HEK293 (cell line): Measurements from ENCODE around the gene NAPG.
A peak's percentile ranks its signal among the peaks of the same experiment; 100 is the strongest.
"Not testable (repeated sequence)": the region's sequence is repeated elsewhere in the genome, so short reads cannot be mapped to it uniquely, and the experiment has no call there.

Experiments used
- CTCF ChIA-PET: fragments of 350-600 bp; formaldehyde crosslinking; extraction: SDS; loops from one replicate; lab custom pipeline; 2021; ENCODE audit warnings: antibody characterized with exemption; lab: Yijun Ruan, JAX
- POLR2A ChIA-PET: fragments of 300-600 bp; formaldehyde crosslinking; extraction: SDS; loops from one replicate; lab custom pipeline; 2020; ENCODE audit warnings: antibody characterized with exemption, inconsistent platforms; lab: Yijun Ruan, JAX
- H3K27ac ChIP-seq: fragments of 200-500 bp; sonication (Bioruptor generic); 2 replicates; pipeline ENCODE4 v1.5.1; 2014; ENCODE audit warnings: low read depth, low read length, control low read depth, inconsistent platforms; ENCODE audit errors: extremely low read depth
- H3K36me3 ChIP-seq, 2 experiments: fragments of 200-500 bp in 1 of 2; sonication (Bioruptor generic) in 1 of 2; 1 replicate in 1 of 2; 2 replicates in 1 of 2; pipeline ENCODE4 v1.5.1; 2014 to 2017; ENCODE audit warnings: inconsistent platforms in 2 of 2, low read length in 2 of 2; ENCODE audit not compliant: control insufficient read depth in 2 of 2, insufficient read depth in 1 of 2
- H3K4me1 ChIP-seq: fragments of 200-500 bp; sonication (Bioruptor generic); 2 replicates; pipeline ENCODE4 v1.5.1; 2014; ENCODE audit warnings: mild to moderate bottlenecking, low read length, inconsistent platforms; ENCODE audit not compliant: control insufficient read depth, insufficient read depth
- H3K4me3 ChIP-seq: 2 replicates; pipeline ENCODE4 v1.5.1; 2011; ENCODE audit warnings: low read depth, mild to moderate bottlenecking, control low read depth, low read length, moderate library complexity
- H3K9me3 ChIP-seq: fragments of 200-500 bp; sonication (Bioruptor generic); 2 replicates; pipeline ENCODE4 v1.5.1; 2014; ENCODE audit warnings: low read depth, low read length, inconsistent platforms; ENCODE audit not compliant: control insufficient read depth, insufficient read depth
- EGR2 ChIP-seq: fragments of 450-650 bp; formaldehyde crosslinking; IDR thresholded peaks from 2 replicates; pipeline ENCODE4 v1.5.1; 2016; ENCODE audit warnings: low read depth, missing biosample characterization, missing genetic modification characterization
- HOXC10 ChIP-seq: sonication (generic); formaldehyde crosslinking; IDR thresholded peaks from 2 replicates; pipeline ENCODE4 v1.8.1; 2023; ENCODE audit warnings: mild to moderate bottlenecking, missing genetic modification reagents
- SCRT2 ChIP-seq: fragments of 450-650 bp; formaldehyde crosslinking; IDR thresholded peaks from 2 replicates; pipeline ENCODE4 v1.5.1; 2016; ENCODE audit warnings: missing biosample characterization, missing genetic modification characterization
- ZBTB49 ChIP-seq: fragments of 450-650 bp; formaldehyde crosslinking; IDR thresholded peaks from 2 replicates; pipeline ENCODE4 v1.5.1; 2016; ENCODE audit warnings: missing biosample characterization, missing genetic modification characterization, low read depth
- ZNF121 ChIP-seq: fragments of 450-650 bp; formaldehyde crosslinking; IDR thresholded peaks from 2 replicates; pipeline ENCODE4 v1.5.1; 2016; ENCODE audit warnings: missing biosample characterization, missing genetic modification characterization
- ZNF132 ChIP-seq: fragments of 450-650 bp; formaldehyde crosslinking; IDR thresholded peaks from 2 replicates; pipeline ENCODE4 v1.5.1; 2017; ENCODE audit warnings: missing biosample characterization, missing genetic modification characterization, borderline replicate concordance
- ZNF146 ChIP-seq: fragments of 450-650 bp; formaldehyde crosslinking; IDR thresholded peaks from 2 replicates; pipeline ENCODE4 v1.5.1; 2016; ENCODE audit warnings: missing biosample characterization, missing genetic modification characterization
- ZNF18 ChIP-seq: fragments of 450-650 bp; formaldehyde crosslinking; IDR thresholded peaks from 2 replicates; pipeline ENCODE4 v1.5.1; 2016; ENCODE audit warnings: missing biosample characterization, missing genetic modification characterization
- ZNF184 ChIP-seq: fragments of 450-650 bp; IDR thresholded peaks from 2 replicates; pipeline ENCODE4 v1.5.1; 2018; ENCODE audit warnings: missing biosample characterization, mild to moderate bottlenecking, missing genetic modification characterization
- ZNF580 ChIP-seq: fragments of 450-650 bp; formaldehyde crosslinking; IDR thresholded peaks from 2 replicates; pipeline ENCODE4 v1.5.1; 2016; ENCODE audit warnings: missing biosample characterization, missing genetic modification characterization

The NAPG gene

DNA sequence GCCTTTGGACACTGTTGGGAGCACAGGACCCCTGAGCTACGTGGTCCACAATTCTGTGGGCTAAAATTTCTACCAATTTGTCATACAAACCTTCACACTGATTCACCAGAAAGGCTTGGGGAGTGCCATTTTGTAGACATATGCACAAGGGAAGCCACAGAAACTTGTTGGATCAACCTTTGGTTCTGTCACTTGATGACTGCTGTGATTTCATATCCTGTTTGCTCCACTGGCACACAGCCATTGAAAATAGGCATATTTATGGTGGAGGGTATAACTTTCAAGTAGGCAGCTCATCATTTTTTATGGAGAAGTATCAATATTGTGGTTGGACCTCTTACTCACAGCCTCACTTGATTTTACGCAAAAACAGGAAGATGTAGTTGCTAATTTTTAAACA lies 10.5 kb downstream of the NAPG start:
- TF ChIP-seq SCRT2 (tag by site-specific recombination) (0 out of 2 replicates have a peak, but pooled peaks have one; percentile 30), HOXC10 (CRISPR knock-in tag) (no peak)
- Histone ChIP-seq H3K27ac (no peak overlapping the region), H3K4me1 (peaks cover 3% of the 10 kb centered on the region; the same call in 1 of the 2 replicates), H3K36me3 (peaks cover 24 to 25% of the 10 kb centered on the region in 2 experiments), H3K4me3 (no peak overlapping the region), H3K9me3 (no peaks in the 10 kb centered on the region)
- CTCF ChIA-PET, result interaction anchor here (0.6 to 2.1 kb wide), 3 partner anchors 251 to 585 kb away, joined by 3 to 6 read pairs (median 3); no protein-coding TSS in a partner anchor
- POLR2A ChIA-PET, result interaction anchor here (2.1 kb wide), 1 partner anchor 11 kb away, joined by 7 read pairs; the partner anchor contains the start of gene NAPG

DNA sequence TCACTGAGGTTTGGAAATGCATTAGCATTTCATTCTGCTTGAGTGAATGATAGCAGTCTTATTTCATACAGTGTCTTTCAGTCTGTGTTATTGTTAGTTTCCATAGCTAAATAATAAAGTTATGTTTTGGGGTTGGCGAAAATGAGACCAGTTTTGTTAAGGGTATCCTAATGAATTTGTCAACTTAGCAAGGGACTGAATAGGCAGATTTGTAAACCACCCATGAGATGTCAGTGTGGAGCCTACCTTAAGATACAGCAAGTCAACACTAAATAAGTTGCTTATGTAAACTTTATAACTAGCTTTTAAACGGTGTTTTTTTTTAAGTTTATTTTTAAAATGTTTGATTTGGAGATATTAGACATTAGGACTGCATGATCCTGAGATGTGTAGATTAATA lies 11.9 kb downstream of the NAPG start:
- peaks cover 26 to 33% of the 10 kb centered on the region in 2 experiments for H3K36me3 ChIP-seq
- POLR2A ChIA-PET, result no interaction called here
- no peak overlapping the region for H3K27ac ChIP-seq

GRCh38 chr18:10539124-10539523 lies 13.3 kb downstream of the NAPG start:
- H3K4me3 ChIP-seq, H3K9me3 ChIP-seq, H3K27ac ChIP-seq, POLR2A ChIA-PET, H3K4me1 ChIP-seq: not testable (repeated sequence)
- TF ChIP-seq ZNF580 (tag by site-specific recombination), result 0 out of 2 replicates have a peak, but pooled peaks have one; percentile 13
- peak; percentile 77 for TF ChIP-seq ZNF146 (tag by site-specific recombination)
- peaks cover 27 to 31% of the 10 kb centered on the region in 2 experiments for H3K36me3 ChIP-seq
- CTCF ChIA-PET, result interaction anchor here (2.3 kb wide), 1 partner anchor 21 kb away, joined by 7 read pairs; no protein-coding TSS in a partner anchor

More for the DNA sequence above, 11.9 kb downstream of the NAPG start:
- Histone ChIP-seq H3K4me1 (no peaks in the 10 kb centered on the region), H3K4me3 (no peak overlapping the region), H3K9me3 (no peaks in the 10 kb centered on the region)
- CTCF ChIA-PET, result interaction anchor here (0.5 to 2.3 kb wide), 2 partner anchors 23 to 716 kb away, joined by 4 to 7 read pairs; no protein-coding TSS in a partner anchor
- no peak for TF ChIP-seq ZNF121
- TF ChIP-seq ZNF184 (tag by site-specific recombination), result no peak

- CTCF ChIA-PET, result interaction anchor here (1.4 to 2.1 kb wide), 2 partner anchors 11 to 17 kb away, joined by 3 to 18 read pairs; no protein-coding TSS in a partner anchor
- Histone ChIP-seq H3K4me3 (no peak overlapping the region), H3K9me3 (no peaks in the 10 kb centered on the region), H3K27ac (no peak overlapping the region), H3K36me3 (peaks cover 39 to 62% of the 10 kb centered on the region in 2 experiments), H3K4me1 (no peaks in the 10 kb centered on the region)
- TF ChIP-seq ZBTB49, result no peak
- TF ChIP-seq EGR2 (tag by site-specific recombination), result no peak
- TF ChIP-seq ZNF132 (tag by site-specific recombination), result no peak
- TF ChIP-seq ZNF18, result no peak
- POLR2A ChIA-PET, result interaction anchor here (0.7 to 1.6 kb wide), 2 partner anchors 18 to 237 kb away, joined by 6 read pairs; partner anchors contain the start of gene NAPG
Observed at GRCh38 chr18:10543277-10543676, 17.4 kb downstream of the NAPG start.
